ENCODE results near the gene DNAJC27. TPM values are rescaled to one million over a fixed set of nuclear protein-coding genes. Genes with fewer than 3 reads are reported as not detected.
"Not testable (repeated sequence)": the region's sequence is repeated elsewhere in the genome, so short reads cannot be mapped to it uniquely, and the experiment has no call there.

DNAJC27 gene
- 11.0 TPM for polyA plus RNA-seq (2013)

- Histone ChIP-seq H3K36me3 (ENCODE audit: control insufficient read depth in 4 of 4, insufficient read depth in 4 of 4, low read length in 3 of 4) (peaks cover 0 to 5% (median 2%) of the 10 kb centered on the region in 4 experiments), H3K27me3 (replicated peaks in 2 of 5; ENCODE audit: control insufficient read depth in 4 of 5, insufficient read depth in 5 of 5, low read length in 4 of 5) (no peaks in the 10 kb centered on the region), H3K9me3 (ENCODE audit: control extremely low read depth in 1 of 5, control insufficient read depth in 4 of 5, insufficient read depth in 2 of 5, low read depth in 1 of 5, low read length in 4 of 5) (no peaks in the 10 kb centered on the region), H3K4me3 (ENCODE audit: control insufficient read depth in 1 of 7, extremely low read depth in 1 of 7, insufficient read depth in 4 of 7, low read depth in 2 of 7, low read length in 6 of 7) (peak within 1 kb of the TSS; percentile 76 to 94 (median 86)), H3K4me1 (ENCODE audit: control extremely low read depth in 1 of 4, control insufficient read depth in 4 of 4, insufficient read depth in 4 of 4, low read length in 3 of 4) (peaks cover 8 to 23% (median 16%) of the 10 kb centered on the region in 4 experiments), H3K27ac (ENCODE audit: insufficient read depth in 1 of 2, low read depth in 1 of 2, low read length in 2 of 2, poor library complexity in 1 of 2, severe bottlenecking in 2 of 2) (peak within 1 kb of the TSS; percentile 100)
- ChIA-PET CTCF (interaction anchor here (1.9 to 6.3 kb wide), 2 partner anchors 10 to 157 kb away, joined by 6 to 152 read pairs; no protein-coding TSS in a partner anchor), POLR2A (no interaction called here)
- WGBS (ENCODE audit: insufficient coverage), result under 1% methylated on average over 66 of the region's 72 CpGs
- peak; percentile 98 to 99 (median 99) for DNase-seq
Measured at GRCh38 chr2:24971536-24972314, at the start of gene DNAJC27. Gene DNAJC27 (minus strand): TSS chr2:24971955. CDS start chr2:24971904, 51 bp downstream.

DNA sequence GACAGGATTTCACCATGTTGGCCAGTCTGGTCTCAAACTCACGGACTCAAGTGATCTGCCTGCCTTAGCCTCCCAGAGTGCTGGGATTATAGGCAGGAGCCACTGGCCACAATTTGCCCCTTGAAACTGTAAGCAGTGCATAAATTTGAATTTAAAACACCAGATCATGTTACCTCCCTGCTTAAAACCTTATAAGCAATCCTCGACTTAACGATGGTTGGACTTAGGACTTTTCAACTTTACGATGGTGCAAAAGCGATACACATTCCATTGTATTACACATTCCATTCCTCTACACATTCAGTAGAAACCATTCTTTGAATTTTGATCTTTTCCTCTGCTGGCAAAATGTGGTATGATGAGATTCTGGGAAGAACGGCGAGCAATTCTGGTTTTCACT is 46.9 kb upstream of the DNAJC27 start:
- no peaks in the 10 kb centered on the region for H3K27me3 ChIP-seq (replicated peaks in 2 of 5; ENCODE audit: control insufficient read depth in 4 of 5, insufficient read depth in 5 of 5, low read length in 4 of 5)
- H3K27ac ChIP-seq (ENCODE audit: insufficient read depth in 1 of 2, low read depth in 1 of 2, low read length in 2 of 2, poor library complexity in 1 of 2, severe bottlenecking in 2 of 2), result no peak overlapping the region
- WGBS (ENCODE audit: insufficient coverage), result 97% methylated on average over 3 of the region's 7 CpGs
- no peaks in the 10 kb centered on the region for H3K4me1 ChIP-seq (ENCODE audit: control extremely low read depth in 1 of 4, control insufficient read depth in 4 of 4, insufficient read depth in 4 of 4, low read length in 3 of 4)
- POLR2A ChIA-PET, result no interaction called here
- DNase-seq, result no peak
- CTCF ChIA-PET, result no interaction called here
- no peaks in the 10 kb centered on the region for H3K36me3 ChIP-seq (ENCODE audit: control insufficient read depth in 4 of 4, insufficient read depth in 4 of 4, low read length in 3 of 4)
- no peaks in the 10 kb centered on the region for H3K9me3 ChIP-seq (ENCODE audit: control extremely low read depth in 1 of 5, control insufficient read depth in 4 of 5, insufficient read depth in 2 of 5, low read depth in 1 of 5, low read length in 4 of 5)
- no peak overlapping the region for H3K4me3 ChIP-seq (ENCODE audit: control insufficient read depth in 1 of 7, extremely low read depth in 1 of 7, insufficient read depth in 4 of 7, low read depth in 2 of 7, low read length in 6 of 7)

GRCh38 chr2:25014631-25015030 is 42.9 kb upstream of the DNAJC27 start:
- WGBS (ENCODE audit: insufficient coverage), result 96% methylated on average over 5 of the region's 9 CpGs
- DNase-seq, result no peak
- Histone ChIP-seq H3K36me3 (ENCODE audit: control insufficient read depth in 4 of 4, insufficient read depth in 4 of 4, low read length in 3 of 4) (no peaks in the 10 kb centered on the region), H3K9me3 (ENCODE audit: control extremely low read depth in 1 of 5, control insufficient read depth in 4 of 5, insufficient read depth in 2 of 5, low read depth in 1 of 5, low read length in 4 of 5) (no peaks in the 10 kb centered on the region), H3K27me3 (replicated peaks in 2 of 5; ENCODE audit: control insufficient read depth in 4 of 5, insufficient read depth in 5 of 5, low read length in 4 of 5) (no peaks in the 10 kb centered on the region), H3K4me3 (ENCODE audit: control insufficient read depth in 1 of 7, extremely low read depth in 1 of 7, insufficient read depth in 4 of 7, low read depth in 2 of 7, low read length in 6 of 7) (no peak overlapping the region), H3K4me1 (ENCODE audit: control extremely low read depth in 1 of 4, control insufficient read depth in 4 of 4, insufficient read depth in 4 of 4, low read length in 3 of 4) (peaks cover 0 to 8% (median 0%) of the 10 kb centered on the region in 4 experiments), H3K27ac (ENCODE audit: insufficient read depth in 1 of 2, low read depth in 1 of 2, low read length in 2 of 2, poor library complexity in 1 of 2, severe bottlenecking in 2 of 2) (no peak overlapping the region)
- ChIA-PET CTCF (interaction anchor here (1.1 kb wide), 1 partner anchor 22 kb away, joined by 3 read pairs; no protein-coding TSS in a partner anchor), POLR2A (no interaction called here)

DNA sequence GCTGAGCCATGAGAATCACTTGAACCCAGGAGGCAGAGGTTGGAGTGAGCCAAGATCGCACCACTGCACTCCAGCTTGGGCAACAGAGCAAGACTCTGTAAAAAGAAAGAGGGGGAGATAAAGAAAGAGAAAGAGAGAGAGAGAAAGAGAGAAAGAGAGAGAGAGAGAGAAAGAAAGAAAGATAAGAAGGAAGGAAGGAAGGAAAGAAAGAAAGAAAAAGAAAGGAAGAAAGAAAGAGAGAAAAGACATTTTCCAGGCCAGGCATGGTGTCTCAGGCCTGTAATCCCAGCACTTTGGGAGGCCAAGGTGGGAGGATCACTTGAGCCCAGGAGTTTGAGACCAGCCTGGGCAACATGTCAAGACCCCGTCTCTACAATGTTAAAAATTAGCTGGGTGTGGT is 39.6 kb upstream of the DNAJC27 start:
- H3K4me1 ChIP-seq (ENCODE audit: control extremely low read depth in 1 of 4, control insufficient read depth in 4 of 4, insufficient read depth in 4 of 4, low read length in 3 of 4); POLR2A ChIA-PET; H3K4me3 ChIP-seq (ENCODE audit: control insufficient read depth in 1 of 7, extremely low read depth in 1 of 7, insufficient read depth in 4 of 7, low read depth in 2 of 7, low read length in 6 of 7); H3K36me3 ChIP-seq (ENCODE audit: control insufficient read depth in 4 of 4, insufficient read depth in 4 of 4, low read length in 3 of 4); DNase-seq; H3K9me3 ChIP-seq (ENCODE audit: control extremely low read depth in 1 of 5, control insufficient read depth in 4 of 5, insufficient read depth in 2 of 5, low read depth in 1 of 5, low read length in 4 of 5); H3K27me3 ChIP-seq (replicated peaks in 2 of 5; ENCODE audit: control insufficient read depth in 4 of 5, insufficient read depth in 5 of 5, low read length in 4 of 5); H3K27ac ChIP-seq (ENCODE audit: insufficient read depth in 1 of 2, low read depth in 1 of 2, low read length in 2 of 2, poor library complexity in 1 of 2, severe bottlenecking in 2 of 2): not testable (repeated sequence)
- CTCF ChIA-PET, result interaction anchor here (1.0 kb wide), 1 partner anchor 13 kb away, joined by 3 read pairs; no protein-coding TSS in a partner anchor
- WGBS (ENCODE audit: insufficient coverage), result 100% methylated on average over 2 of the region's 2 CpGs

DNA sequence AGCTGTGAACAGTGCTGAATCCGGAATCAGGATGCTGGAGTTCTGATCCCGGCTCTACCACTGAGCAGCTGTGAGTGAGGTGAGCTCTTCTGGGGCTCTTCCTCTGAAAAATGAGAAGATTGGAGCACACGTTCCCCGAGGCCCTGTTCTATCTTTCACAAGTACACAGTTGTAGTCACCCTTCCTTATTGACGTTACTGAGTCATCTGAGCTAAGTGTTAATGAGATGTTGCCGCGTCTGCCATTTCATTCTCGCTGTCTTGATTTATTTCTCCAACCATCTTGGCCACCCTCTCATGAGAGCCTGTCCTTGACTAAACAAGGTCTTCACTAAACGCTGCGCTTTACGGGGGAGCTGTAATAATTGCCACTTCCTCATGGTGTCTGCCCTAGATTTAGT is 38.2 kb upstream of the DNAJC27 start:
- H3K36me3 ChIP-seq (ENCODE audit: control insufficient read depth in 4 of 4, insufficient read depth in 4 of 4, low read length in 3 of 4), result no peaks in the 10 kb centered on the region
- WGBS (ENCODE audit: insufficient coverage), result 67% methylated on average over 7 of the region's 11 CpGs
- no peaks in the 10 kb centered on the region for H3K27me3 ChIP-seq (replicated peaks in 2 of 5; ENCODE audit: control insufficient read depth in 4 of 5, insufficient read depth in 5 of 5, low read length in 4 of 5)
- DNase-seq, result peak in 2 of 3 donors; percentile 41 to 51
- H3K4me1 ChIP-seq (ENCODE audit: control extremely low read depth in 1 of 4, control insufficient read depth in 4 of 4, insufficient read depth in 4 of 4, low read length in 3 of 4), result peaks cover 0 to 8% (median 0%) of the 10 kb centered on the region in 4 experiments
- no peak overlapping the region for H3K27ac ChIP-seq (ENCODE audit: insufficient read depth in 1 of 2, low read depth in 1 of 2, low read length in 2 of 2, poor library complexity in 1 of 2, severe bottlenecking in 2 of 2)
- H3K4me3 ChIP-seq (ENCODE audit: control insufficient read depth in 1 of 7, extremely low read depth in 1 of 7, insufficient read depth in 4 of 7, low read depth in 2 of 7, low read length in 6 of 7), result no peak overlapping the region
- POLR2A ChIA-PET, result no interaction called here
- no peaks in the 10 kb centered on the region for H3K9me3 ChIP-seq (ENCODE audit: control extremely low read depth in 1 of 5, control insufficient read depth in 4 of 5, insufficient read depth in 2 of 5, low read depth in 1 of 5, low read length in 4 of 5)
- CTCF ChIA-PET, result interaction anchor here (0.6 to 1.4 kb wide), 3 partner anchors 10 to 1009 kb away, joined by 3 to 4 read pairs (median 4); no protein-coding TSS in a partner anchor

GRCh38 chr2:25002066-25002465 is 30.3 kb upstream of the DNAJC27 start:
- no CpG with 5 or more reads among the region's 1 CpG for WGBS (ENCODE audit: insufficient coverage)
- Histone ChIP-seq H3K9me3 (ENCODE audit: control extremely low read depth in 1 of 5, control insufficient read depth in 4 of 5, insufficient read depth in 2 of 5, low read depth in 1 of 5, low read length in 4 of 5) (no peaks in the 10 kb centered on the region), H3K4me3 (ENCODE audit: control insufficient read depth in 1 of 7, extremely low read depth in 1 of 7, insufficient read depth in 4 of 7, low read depth in 2 of 7, low read length in 6 of 7) (no peak overlapping the region), H3K4me1 (ENCODE audit: control extremely low read depth in 1 of 4, control insufficient read depth in 4 of 4, insufficient read depth in 4 of 4, low read length in 3 of 4) (peaks cover 0 to 8% (median 4%) of the 10 kb centered on the region in 4 experiments), H3K27me3 (replicated peaks in 2 of 5; ENCODE audit: control insufficient read depth in 4 of 5, insufficient read depth in 5 of 5, low read length in 4 of 5) (no peaks in the 10 kb centered on the region), H3K36me3 (ENCODE audit: control insufficient read depth in 4 of 4, insufficient read depth in 4 of 4, low read length in 3 of 4) (no peaks in the 10 kb centered on the region), H3K27ac (ENCODE audit: insufficient read depth in 1 of 2, low read depth in 1 of 2, low read length in 2 of 2, poor library complexity in 1 of 2, severe bottlenecking in 2 of 2) (no peak overlapping the region)
- POLR2A ChIA-PET, result no interaction called here
- CTCF ChIA-PET, result interaction anchor here (1.7 kb wide), 1 partner anchor 27 kb away, joined by 4 read pairs; no protein-coding TSS in a partner anchor
- DNase-seq, result no peak

- POLR2A ChIA-PET, result no interaction called here
- H3K4me1 ChIP-seq (ENCODE audit: control extremely low read depth in 1 of 4, control insufficient read depth in 4 of 4, insufficient read depth in 4 of 4, low read length in 3 of 4), result peaks cover 0 to 8% (median 4%) of the 10 kb centered on the region in 4 experiments
- no peaks in the 10 kb centered on the region for H3K36me3 ChIP-seq (ENCODE audit: control insufficient read depth in 4 of 4, insufficient read depth in 4 of 4, low read length in 3 of 4)
- no peaks in the 10 kb centered on the region for H3K27me3 ChIP-seq (replicated peaks in 2 of 5; ENCODE audit: control insufficient read depth in 4 of 5, insufficient read depth in 5 of 5, low read length in 4 of 5)
- CTCF ChIA-PET, result interaction anchor here (1.7 kb wide), 1 partner anchor 26 kb away, joined by 4 read pairs; no protein-coding TSS in a partner anchor
- no peak overlapping the region for H3K4me3 ChIP-seq (ENCODE audit: control insufficient read depth in 1 of 7, extremely low read depth in 1 of 7, insufficient read depth in 4 of 7, low read depth in 2 of 7, low read length in 6 of 7)
- H3K27ac ChIP-seq (ENCODE audit: insufficient read depth in 1 of 2, low read depth in 1 of 2, low read length in 2 of 2, poor library complexity in 1 of 2, severe bottlenecking in 2 of 2), result no peak overlapping the region
- H3K9me3 ChIP-seq (ENCODE audit: control extremely low read depth in 1 of 5, control insufficient read depth in 4 of 5, insufficient read depth in 2 of 5, low read depth in 1 of 5, low read length in 4 of 5), result no peaks in the 10 kb centered on the region
- no peak for DNase-seq
- WGBS (ENCODE audit: insufficient coverage), result 100% methylated on average over 6 of the region's 7 CpGs
Measured at GRCh38 chr2:25001325-25001637, 29.5 kb upstream of the DNAJC27 start.
